H1 (cell line): Measurements from ENCODE around the gene GRM4. TPM values are rescaled to one million over a fixed set of nuclear protein-coding genes. Genes with fewer than 3 reads are reported as not detected.

Experiments
- CTCF ChIA-PET: fragments of 300-600 bp; sonication (Branson Sonifier 250); formaldehyde crosslinking; loops from one replicate; lab custom pipeline; 2021; ENCODE audit not compliant: partially characterized antibody; lab: Charles Lee
- POLR2A ChIA-PET: fragments of 300-600 bp; sonication (Branson Sonifier 250); formaldehyde crosslinking; loops from one replicate; lab custom pipeline; 2021; ENCODE audit warnings: inconsistent platforms; ENCODE audit not compliant: partially characterized antibody; lab: Charles Lee
- DNase-seq, 2 experiments: peaks; one replicate each; pipeline versions ENCODE4 v3.0.0 to v3.0.0-alpha.2; 2010 to 2022; ENCODE audit warnings: low spot score in 2 of 2, low read depth in 1 of 2, mixed read lengths in 1 of 2
- FAIRE-seq: peaks from 2 replicates; lab custom pipeline; 2011; peaks lifted over from hg19 to GRCh38; lab: Jason Lieb, UNC
- H2AFZ ChIP-seq: 2 replicates; pipeline ENCODE4 v1.8.1; 2012; ENCODE audit warnings: low read length, inconsistent platforms
- H2AK5ac ChIP-seq: 2 replicates; pipeline ENCODE4 v1.6.1; 2013; ENCODE audit warnings: low read depth, low read length
- H2BK120ac ChIP-seq: replicated peaks from 2 replicates; pipeline ENCODE3; 2013; ENCODE audit warnings: low read depth, low read length, inconsistent platforms
- H2BK12ac ChIP-seq: 2 replicates; pipeline ENCODE4 v1.6.1; 2013; ENCODE audit warnings: low read depth, low read length
- H2BK15ac ChIP-seq: 2 replicates; pipeline ENCODE4 v1.6.1; 2013; ENCODE audit warnings: low read length
- H2BK20ac ChIP-seq: 2 replicates; pipeline ENCODE4 v1.6.1; 2013; ENCODE audit warnings: low read length
- H2BK5ac ChIP-seq: 2 replicates; pipeline ENCODE4 v1.6.1; 2013; ENCODE audit warnings: low read depth, low read length
- H3K14ac ChIP-seq: 2 replicates; pipeline ENCODE4 v1.6.1; 2013; ENCODE audit warnings: inconsistent platforms; ENCODE audit not compliant: insufficient read length
- H3K18ac ChIP-seq: 2 replicates; pipeline ENCODE4 v1.6.1; 2013; ENCODE audit warnings: low read length; ENCODE audit errors: extremely low read depth
- H3K23ac ChIP-seq: 2 replicates; pipeline ENCODE4 v1.6.1; 2013; ENCODE audit warnings: inconsistent platforms; ENCODE audit not compliant: insufficient read length
- H3K23me2 ChIP-seq: 2 replicates; pipeline ENCODE4 v1.6.1; 2013; ENCODE audit warnings: low read depth, low read length
- H3K27ac ChIP-seq: 2 replicates; pipeline ENCODE4 v1.6.1; 2011; ENCODE audit warnings: low read depth, low read length, inconsistent platforms
- H3K27me3 ChIP-seq, 4 experiments: replicated peaks in 1 of 4; 1 replicate in 1 of 4; 2 replicates in 3 of 4; pipeline versions ENCODE4 v1.6.1 to v1.8.1; 2011 to 2013; ENCODE audit warnings: low read length in 3 of 4, mild to moderate bottlenecking in 3 of 4, inconsistent platforms in 2 of 4, mixed read lengths in 2 of 4, moderate library complexity in 1 of 4; ENCODE audit not compliant: control insufficient read depth in 3 of 4, insufficient read depth in 3 of 4; ENCODE audit errors: extremely low read depth in 1 of 4
- H3K36me3 ChIP-seq, 4 experiments: 2 replicates each; pipeline versions ENCODE4 v1.6.1 to v1.8.1; 2011 to 2013; ENCODE audit warnings: mild to moderate bottlenecking in 4 of 4, low read length in 3 of 4, moderate library complexity in 2 of 4, control low read depth in 1 of 4, inconsistent platforms in 1 of 4; ENCODE audit not compliant: insufficient read depth in 4 of 4, control insufficient read depth in 2 of 4
- H3K4ac ChIP-seq: replicated peaks from 2 replicates; pipeline ENCODE3; 2013; ENCODE audit warnings: low read length, low read depth, mixed read lengths, inconsistent platforms; ENCODE audit not compliant: insufficient read length
- H3K4me1 ChIP-seq, 4 experiments: replicated peaks in 1 of 4; 1 replicate in 1 of 4; 2 replicates in 3 of 4; pipeline versions ENCODE4 v1.6.1 to v1.8.1; 2011 to 2013; ENCODE audit warnings: low read length in 3 of 4, inconsistent platforms in 2 of 4, mixed read lengths in 1 of 4; ENCODE audit not compliant: insufficient read depth in 4 of 4, control insufficient read depth in 3 of 4
- H3K4me2 ChIP-seq, 2 experiments: 2 replicates each; pipeline versions ENCODE4 v1.6.1 to v1.8.1; 2011 to 2013; ENCODE audit warnings: low read depth in 2 of 2, low read length in 2 of 2, control low read depth in 1 of 2, inconsistent platforms in 1 of 2, mild to moderate bottlenecking in 1 of 2; ENCODE audit not compliant: insufficient read depth in 1 of 2
- H3K4me3 ChIP-seq, 4 experiments: fragments of 200-600, 300-600 bp in 1 of 4; sonication (generic), shearing (Covaris generic), sonication (Bioruptor Twin) in 1 of 4; 2 replicates each; pipeline versions ENCODE4 v1.5.1 to v1.8.1; 2011 to 2016; ENCODE audit warnings: low read length in 4 of 4, low read depth in 3 of 4, control low read depth in 2 of 4, inconsistent platforms in 2 of 4, mild to moderate bottlenecking in 2 of 4, mixed read lengths in 1 of 4, moderate library complexity in 1 of 4; ENCODE audit not compliant: insufficient read depth in 2 of 4; ENCODE audit errors: extremely low read depth in 1 of 4
- H3K56ac ChIP-seq: replicated peaks from 2 replicates; pipeline ENCODE3; 2013; ENCODE audit warnings: low read depth, mild to moderate bottlenecking, mixed read lengths, low read length, inconsistent platforms; ENCODE audit not compliant: insufficient read length
- H3K79me1 ChIP-seq: 2 replicates; pipeline ENCODE4 v1.6.1; 2013; ENCODE audit warnings: low read depth, low read length, control low read depth
- H3K79me2 ChIP-seq, 2 experiments: 2 replicates each; pipeline versions ENCODE4 v1.6.1 to v1.8.1; 2012 to 2013; ENCODE audit warnings: low read length in 2 of 2, mild to moderate bottlenecking in 2 of 2, inconsistent platforms in 1 of 2; ENCODE audit not compliant: insufficient read depth in 2 of 2, control insufficient read depth in 1 of 2
- H3K9ac ChIP-seq, 4 experiments: replicated peaks in 1 of 4; 1 replicate in 1 of 4; 2 replicates in 3 of 4; pipeline versions ENCODE4 v1.6.1 to v1.8.1; 2011 to 2013; ENCODE audit warnings: low read depth in 3 of 4, low read length in 3 of 4, control low read depth in 2 of 4, mild to moderate bottlenecking in 2 of 4, moderate library complexity in 2 of 4, inconsistent platforms in 1 of 4; ENCODE audit errors: extremely low read depth in 1 of 4
- H3K9me3 ChIP-seq, 2 experiments: 2 replicates each; pipeline versions ENCODE4 v1.6.1 to v1.8.1; 2012 to 2013; ENCODE audit warnings: mild to moderate bottlenecking in 2 of 2, moderate library complexity in 2 of 2, control low read depth in 1 of 2, inconsistent platforms in 1 of 2, low read depth in 1 of 2, low read length in 1 of 2, mixed read lengths in 1 of 2; ENCODE audit not compliant: insufficient read depth in 2 of 2
- H4K20me1 ChIP-seq, 2 experiments: replicated peaks in 1 of 2; 2 replicates each; pipeline versions ENCODE3 to v1.8.1; 2011 to 2013; ENCODE audit warnings: inconsistent platforms in 2 of 2, low read length in 2 of 2, mild to moderate bottlenecking in 1 of 2; ENCODE audit not compliant: insufficient read depth in 2 of 2, control insufficient read depth in 1 of 2
- H4K5ac ChIP-seq: 2 replicates; pipeline ENCODE4 v1.6.1; 2013; ENCODE audit warnings: low read length, low read depth, mixed read lengths, inconsistent platforms; ENCODE audit not compliant: insufficient read length
- H4K8ac ChIP-seq: 2 replicates; pipeline ENCODE4 v1.8.0; 2013; ENCODE audit warnings: mild to moderate bottlenecking, moderate library complexity, low read length, inconsistent platforms; ENCODE audit not compliant: insufficient read depth; ENCODE audit errors: extremely low read depth
- H4K91ac ChIP-seq: replicated peaks from 2 replicates; pipeline ENCODE3; 2013; ENCODE audit warnings: low read length, mixed read lengths, inconsistent platforms; ENCODE audit not compliant: insufficient read length
- CEBPB ChIP-seq: IDR thresholded peaks from 2 replicates; pipeline ENCODE4 v1.6.1; 2012; ENCODE audit warnings: low read depth, low read length
- POU5F1 ChIP-seq: IDR thresholded peaks from 2 replicates; pipeline ENCODE4 v1.6.1; 2011; ENCODE audit warnings: low read depth, mild to moderate bottlenecking, low read length, moderate library complexity
- RXRA ChIP-seq: IDR thresholded peaks from 2 replicates; pipeline ENCODE4 v1.6.1; 2011; ENCODE audit warnings: low read depth, mild to moderate bottlenecking, low read length, moderate library complexity; ENCODE audit not compliant: insufficient read depth
- WGBS, 2 experiments: shearing (Covaris generic) in 1 of 2; methylation state at CpG; one replicate each; pipeline versions ENCODE4 v1.1.6 to v1.1.7; 2013 to 2015; ENCODE audit warnings: low lambda C conversion rate in 2 of 2, mixed read lengths in 2 of 2, inconsistent platforms in 1 of 2, low coverage in 1 of 2, missing lambda C conversion rate in 1 of 2; ENCODE audit not compliant: insufficient replicate concordance in 2 of 2, insufficient coverage in 1 of 2, insufficient read length in 1 of 2; ENCODE audit errors: extremely low coverage in 1 of 2, missing lambda C conversion rate in 1 of 2; 5-methylcytosine and 5-hydroxymethylcytosine counted together
- polyA plus RNA-seq, 7 experiments: library from polyadenylated mRNA; depleted of rRNA in 3 of 7; stranded (reverse) in 5 of 7; unstranded in 2 of 7; fragments of >200 nt in 5 of 7; fragments of 200-250 nt in 2 of 7; gene quantifications; 1 replicate in 5 of 7; 2 replicates in 1 of 7; 4 replicates in 1 of 7; pipeline versions ENCODE4 v1.2.1 to v1.2.3, GENCODE V29; 2011 to 2013; ENCODE audit warnings: missing spikeins in 2 of 7, mixed read lengths in 2 of 7
- total RNA-seq: library from RNA; stranded (reverse); fragmentation: NEBNext Ultra II Directional; extraction: Animal tissue kit (Norgen Biotek cat#: 25700); gene quantifications from 2 replicates; pipeline ENCODE4 v1.2.1, GENCODE V29; 2021

The GRM4 gene
- total and polyA plus RNA-seq, 2 of the 8 experiments (the other 6 are each of a cell fraction or from before 2014, with no cell fraction given), result 19.6 to 21.5 TPM

DNA sequence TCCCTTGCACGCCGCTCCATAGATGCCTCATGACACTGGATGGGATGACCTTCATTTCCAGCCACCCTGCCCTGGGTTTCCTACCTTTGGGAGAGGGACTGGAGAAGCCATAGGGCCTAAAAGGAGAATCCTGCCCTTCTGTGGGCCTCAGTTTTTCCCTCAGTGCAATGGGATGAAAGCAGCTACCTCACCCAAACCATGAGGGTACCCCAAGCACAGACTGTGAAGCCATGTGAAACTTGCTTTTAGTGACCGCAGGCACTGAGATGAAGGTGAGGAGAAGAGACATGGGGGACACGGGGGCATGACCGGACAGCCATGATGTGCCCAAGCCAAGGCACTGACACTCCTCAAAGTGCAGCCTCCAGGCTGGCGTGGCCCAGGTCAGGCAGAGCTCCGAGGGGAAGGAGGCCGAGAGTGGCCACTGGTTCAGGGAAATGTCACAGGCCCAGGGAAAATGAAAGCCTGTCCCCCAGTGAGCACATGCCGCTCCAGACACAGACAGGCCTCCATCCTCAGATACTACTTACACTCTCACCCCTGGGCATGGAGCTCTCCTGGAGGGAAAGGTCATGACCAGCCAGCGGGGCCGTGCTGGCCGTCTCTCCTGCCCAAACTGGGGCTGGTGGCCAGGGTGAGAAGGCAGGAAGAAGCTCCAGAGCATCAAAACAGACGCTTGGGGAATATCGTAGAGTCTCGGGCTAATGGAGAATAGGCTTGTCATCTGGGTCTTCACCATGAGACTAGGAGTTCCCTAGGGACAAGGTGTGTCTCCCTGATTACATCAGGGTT lies 116.2 kb downstream of the GRM4 start:
- no peaks in the 10 kb centered on the region; a peak in 1 of 4 replicates for H3K79me2 ChIP-seq
- ChIA-PET CTCF (interaction anchor here (0.6 to 16.1 kb wide), 13 partner anchors 17 to 318 kb away, joined by 3 to 234 read pairs (median 7); partner anchors contain the start of gene UQCC2), POLR2A (no interaction called here)
- H3K4ac ChIP-seq, result no peak overlapping the region
- H2BK20ac ChIP-seq, result no peak overlapping the region
- no peak overlapping the region for H3K14ac ChIP-seq
- H4K5ac ChIP-seq, result no peak overlapping the region
- H3K18ac ChIP-seq, result no peak overlapping the region
- no peak overlapping the region for H3K4me3 ChIP-seq
- H2BK15ac ChIP-seq, result no peak overlapping the region
- H3K27me3 ChIP-seq, result no peaks in the 10 kb centered on the region
- no peak overlapping the region for H2AK5ac ChIP-seq
- H3K27ac ChIP-seq, result no peak overlapping the region
- H3K23ac ChIP-seq, result no peak overlapping the region
- no peak overlapping the region for H2BK120ac ChIP-seq
- H3K9me3 ChIP-seq, result no peaks in the 10 kb centered on the region
- no peak overlapping the region for H2AFZ ChIP-seq
- 0 out of 2 replicates have a peak overlapping the region, but pooled peaks have one; percentile 27 for H2BK12ac ChIP-seq
- WGBS, 2 experiments, result 88% methylated on average over 15 of the region's 15 CpGs; no CpG with 5 or more reads in 1 of the 2 experiments
- no peak overlapping the region for H3K9ac ChIP-seq
- peaks cover 0 to 6% (median 0%) of the 10 kb centered on the region in 4 experiments; a peak in 1 of 7 replicates for H3K4me1 ChIP-seq
- DNase-seq (no peak), FAIRE-seq (no peak)
- TF ChIP-seq POU5F1 (no peak), RXRA (no peak), CEBPB (no peak)
- H3K36me3 ChIP-seq, result no peaks in the 10 kb centered on the region
- peaks cover 2 to 6% of the 10 kb centered on the region in 2 experiments for H4K20me1 ChIP-seq
- H4K8ac ChIP-seq, result peak overlapping the region; percentile 35; the same call in 1 of the 2 replicates
- H2BK5ac ChIP-seq, result no peak overlapping the region
- peaks cover 5% of the 10 kb centered on the region for H3K79me1 ChIP-seq
- no peaks in the 10 kb centered on the region for H3K23me2 ChIP-seq
- no peak overlapping the region for H3K56ac ChIP-seq
- no peak overlapping the region for H4K91ac ChIP-seq
- H3K4me2 ChIP-seq, result no peak overlapping the region
